Activated naive CD4-positive, alpha-beta T cell (primary cell): ENCODE results near the gene CDH22.

Experiments
- DNase-seq, 4 experiments: peaks; one replicate each; lab custom pipeline; 2025; lab: John Stamatoyannopoulos, UW

Gene CDH22

DNA sequence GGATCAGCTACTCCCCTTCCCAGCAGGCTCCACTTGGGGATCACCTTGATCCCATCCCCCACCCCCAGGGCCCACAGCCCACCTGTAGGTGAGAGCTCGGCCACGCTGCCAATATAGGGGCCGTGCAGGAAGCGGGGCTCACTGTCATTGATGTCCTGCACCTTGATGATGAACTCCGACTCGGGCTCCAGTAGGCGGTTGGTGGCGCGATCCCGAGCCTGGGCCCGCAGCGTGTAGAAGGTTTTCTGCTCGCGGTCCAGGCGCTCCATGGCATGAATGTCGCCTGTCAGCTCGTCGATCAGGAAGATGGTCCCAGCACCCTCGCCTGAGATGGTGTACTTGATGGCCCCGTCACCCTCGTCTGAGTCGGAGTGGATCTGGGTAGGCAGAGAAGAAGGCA lies 67.4 kb downstream of the CDH22 start:
- no peak for DNase-seq

DNA sequence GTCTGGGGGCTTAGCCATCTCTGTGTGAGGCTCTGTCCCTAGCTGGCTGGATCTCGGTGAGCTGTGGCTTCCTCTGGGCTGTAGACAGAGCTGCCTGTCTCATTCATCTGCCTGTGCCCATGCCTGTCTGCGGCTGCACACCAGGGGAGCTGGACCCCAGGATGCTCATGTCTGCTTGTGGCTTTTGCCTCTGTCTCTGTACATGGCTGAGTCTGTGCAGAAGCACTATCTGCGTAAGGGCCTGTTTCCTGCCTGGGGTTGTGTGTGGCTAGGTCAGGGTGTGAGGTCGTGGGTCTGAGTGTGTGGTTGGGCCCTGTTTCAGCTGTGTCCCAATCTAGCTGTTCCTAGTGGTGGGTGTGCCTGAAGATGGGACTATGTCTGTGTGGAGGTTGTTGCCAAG lies 68.2 kb downstream of the CDH22 start:
- no peak for DNase-seq

DNA sequence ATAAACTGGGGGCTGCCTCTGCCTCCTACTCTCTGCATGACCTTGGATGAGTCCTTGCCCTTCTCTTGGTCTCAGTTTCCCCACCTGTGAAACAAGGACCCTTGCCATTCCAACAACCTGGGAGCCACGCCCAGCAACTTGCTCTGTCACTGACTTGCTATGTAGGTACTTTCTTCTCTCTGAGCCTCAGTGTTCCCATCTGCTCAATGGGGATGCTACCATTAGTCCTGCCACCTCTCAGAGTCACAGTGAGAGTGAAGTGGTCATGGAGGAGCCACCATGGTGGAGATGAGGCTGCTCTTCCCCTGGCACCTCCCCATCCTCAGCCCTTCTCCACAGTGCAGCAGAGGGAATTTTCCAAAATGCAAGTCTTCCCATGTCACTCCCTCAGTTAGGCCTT lies 70.6 kb downstream of the CDH22 start:
- no peak for DNase-seq

DNA sequence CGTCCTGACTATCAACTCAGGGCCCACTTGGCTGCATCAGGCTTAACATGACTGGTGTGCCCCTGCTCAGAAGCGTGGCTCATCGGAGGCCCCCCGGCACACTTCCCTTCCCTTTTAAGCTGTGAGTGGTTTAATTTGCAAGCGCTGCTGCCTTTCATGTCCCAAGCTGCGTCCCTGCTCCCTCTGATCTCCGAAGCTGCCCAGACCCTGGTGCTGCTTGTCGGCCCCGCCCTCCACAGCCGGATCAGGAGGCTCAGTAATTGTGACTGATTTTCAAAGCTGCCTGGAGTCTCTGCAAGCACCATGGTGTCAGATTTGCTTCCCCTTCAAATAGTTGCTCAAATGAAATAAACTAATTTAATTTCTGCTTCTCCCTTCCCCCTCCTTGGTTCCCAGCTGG lies 71.1 kb downstream of the CDH22 start:
- DNase-seq, result no peak

DNA sequence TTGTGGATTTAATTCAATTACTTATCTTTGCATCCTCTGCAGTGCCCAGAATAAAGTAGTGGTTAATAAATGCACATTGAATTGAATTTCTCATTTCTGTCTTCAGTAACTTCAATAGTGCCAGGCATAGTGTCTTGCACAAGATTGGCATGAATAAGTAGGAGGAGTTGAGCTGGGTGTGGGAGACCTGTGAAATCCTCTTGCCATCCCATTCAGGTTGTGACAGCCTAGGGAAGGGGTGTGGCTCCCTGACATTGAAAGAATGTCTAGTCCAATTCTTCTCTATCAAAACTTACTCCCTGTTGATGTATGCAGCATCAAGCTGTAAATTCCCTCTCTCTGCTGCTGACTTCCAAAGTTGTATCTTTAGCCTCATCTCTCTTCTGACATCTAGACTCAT lies 73.2 kb downstream of the CDH22 start:
- no peak for DNase-seq

DNA sequence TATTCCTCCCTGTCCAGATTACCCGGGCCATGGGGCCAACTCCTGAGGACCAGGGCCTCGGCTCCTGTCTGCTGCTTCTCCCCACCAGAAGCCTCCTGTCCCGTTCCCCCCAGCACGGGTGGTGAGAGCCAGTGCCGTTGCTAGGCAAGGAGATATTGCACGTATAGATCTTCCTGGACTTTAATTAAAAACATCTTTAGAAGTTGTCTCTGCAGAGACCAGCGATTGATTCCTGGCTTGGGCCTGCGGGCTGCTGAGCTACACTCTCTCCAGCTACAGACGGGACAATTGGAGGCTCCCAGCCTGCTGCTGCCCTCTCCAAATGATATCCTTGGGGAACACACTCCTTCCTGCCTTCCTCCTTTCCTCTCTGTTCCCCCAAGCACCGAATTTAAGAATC lies 74.6 kb downstream of the CDH22 start:
- no peak for DNase-seq

DNA sequence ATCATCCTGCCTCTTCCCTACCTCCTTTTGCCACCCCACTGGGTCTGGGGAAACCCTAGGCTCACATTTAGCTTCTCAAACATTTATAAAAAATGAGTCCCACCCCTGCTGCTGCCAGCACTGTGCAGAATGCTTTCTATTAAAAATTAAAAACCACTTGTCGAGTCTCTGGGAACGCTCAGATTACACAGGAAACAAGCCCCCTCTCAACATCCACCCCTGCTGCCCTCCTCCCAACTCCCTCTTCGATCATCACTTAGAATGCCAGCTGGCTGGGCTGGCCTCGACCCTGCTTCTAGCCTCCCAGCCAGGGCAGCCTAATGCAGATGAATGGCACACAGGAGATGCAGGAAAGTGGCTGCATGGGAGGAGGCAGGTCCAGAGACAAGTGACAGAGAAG lies 75.8 kb downstream of the CDH22 start:
- DNase-seq, result no peak

DNA sequence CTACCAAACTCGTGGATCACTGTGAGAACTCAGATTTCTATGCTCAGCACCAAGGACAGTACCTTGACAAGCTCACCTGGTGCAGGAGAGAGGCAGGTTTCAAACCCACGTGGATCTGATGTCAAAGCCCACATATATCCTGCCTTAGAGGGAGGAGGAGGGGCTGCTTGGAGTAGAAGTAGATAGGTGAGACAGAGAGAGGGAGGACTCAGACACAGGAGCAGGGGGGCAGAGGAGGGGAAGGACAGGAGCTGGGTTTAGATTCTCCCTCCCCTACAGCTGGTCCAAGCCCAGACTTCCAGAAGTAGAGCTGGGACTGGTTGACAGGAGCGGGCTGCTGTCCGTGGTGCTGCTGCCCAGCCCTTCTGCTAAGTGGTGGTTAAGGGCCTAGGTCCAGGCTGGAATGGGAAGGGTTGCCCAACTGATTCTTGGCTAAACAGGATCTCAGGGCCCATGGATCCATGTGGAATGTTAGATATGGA lies 77.5 kb downstream of the CDH22 start:
- no peak for DNase-seq

DNA sequence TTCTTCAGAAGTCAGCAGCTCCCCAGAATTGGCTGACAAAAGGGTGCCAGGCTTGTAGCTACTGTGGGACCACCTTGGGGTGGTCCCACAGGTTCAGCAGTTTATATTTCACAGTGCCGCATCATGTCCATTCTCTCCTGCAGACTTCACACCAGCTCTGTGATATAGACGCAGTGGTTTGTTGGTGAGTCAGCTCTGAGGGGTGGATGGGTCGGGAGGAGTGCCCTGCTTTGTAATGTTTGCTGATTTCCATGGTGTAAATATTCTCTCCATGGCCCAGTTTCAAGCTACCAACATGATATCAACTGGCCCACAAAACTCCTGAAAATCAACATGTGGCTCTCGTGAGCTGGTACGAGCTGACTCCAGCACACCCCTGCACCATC lies 78.2 kb downstream of the CDH22 start:
- DNase-seq, result no peak

DNA sequence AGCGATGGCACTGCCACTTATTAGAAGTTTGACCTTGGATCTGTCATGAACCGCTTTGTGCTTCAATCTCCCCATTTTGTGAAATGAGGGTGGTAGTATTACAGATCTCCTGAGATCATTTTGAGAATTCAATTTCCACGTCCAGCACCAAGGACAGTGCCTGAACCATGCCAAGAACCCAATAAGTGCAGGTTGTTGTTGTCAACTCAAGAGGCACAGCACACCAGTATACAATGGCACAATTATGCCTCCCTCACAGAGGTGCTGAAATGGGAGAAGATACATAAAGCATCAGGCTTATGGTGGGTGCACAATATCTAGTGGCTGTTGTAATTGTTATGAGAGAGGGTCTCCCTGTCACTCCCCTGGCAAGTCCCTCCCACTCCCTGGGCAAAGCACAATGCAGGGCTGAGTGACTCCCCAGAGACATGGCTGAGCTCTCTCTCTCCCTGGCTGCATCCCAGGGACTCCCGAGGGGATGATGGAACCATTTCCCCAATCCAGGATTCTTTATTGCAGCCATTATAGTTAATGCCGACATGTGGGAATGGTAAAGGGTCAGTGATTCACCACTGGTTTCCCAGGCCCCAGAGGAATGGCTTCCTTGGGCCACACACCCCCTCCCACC lies 78.7 kb downstream of the CDH22 start:
- DNase-seq, result no peak

DNA sequence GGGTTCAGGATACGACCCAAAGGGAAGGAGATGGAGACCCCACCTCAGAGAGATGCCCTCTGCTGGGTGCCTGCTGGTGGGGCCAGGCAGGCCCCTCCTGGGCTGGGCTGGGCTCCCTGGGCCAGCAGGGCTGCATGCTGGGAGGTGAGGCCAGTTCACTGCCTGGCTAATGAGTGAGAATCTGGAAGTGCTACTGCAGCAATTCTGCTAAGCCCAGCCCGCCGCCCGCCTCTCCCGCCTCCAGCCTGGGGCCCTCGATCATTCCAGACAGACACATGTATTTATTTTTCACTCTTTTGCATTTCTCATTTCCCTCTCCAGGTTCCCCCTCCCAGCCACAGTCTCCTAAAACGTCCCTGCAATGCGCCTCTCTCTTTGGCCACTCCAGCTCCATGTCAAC lies 79.6 kb downstream of the CDH22 start:
- DNase-seq, result no peak

DNA sequence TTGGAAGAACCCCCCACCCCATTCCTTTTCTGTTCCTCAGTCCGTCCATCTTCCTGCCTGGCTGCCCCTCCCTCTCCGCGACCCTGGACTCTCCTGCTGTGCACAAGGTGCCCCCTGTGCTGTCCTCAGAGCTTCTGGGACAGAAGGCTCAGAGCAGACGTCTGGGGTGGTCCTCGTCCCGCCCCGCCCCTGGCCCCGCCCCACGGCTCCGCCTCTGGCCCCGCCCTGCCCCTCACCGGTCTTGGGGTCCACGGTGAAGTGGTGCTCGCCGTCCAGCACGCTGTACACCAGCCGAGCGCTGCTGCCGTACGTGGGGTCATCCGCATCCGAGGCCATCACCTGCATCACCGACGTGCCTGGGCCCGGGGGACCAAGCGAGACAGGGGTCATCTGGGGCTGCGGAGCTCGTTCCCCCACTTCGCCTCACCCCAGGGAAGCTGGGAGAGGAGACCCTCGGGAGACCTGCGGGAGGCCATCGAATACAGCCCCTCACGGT lies 81.0 kb downstream of the CDH22 start:
- no peak for DNase-seq

DNA sequence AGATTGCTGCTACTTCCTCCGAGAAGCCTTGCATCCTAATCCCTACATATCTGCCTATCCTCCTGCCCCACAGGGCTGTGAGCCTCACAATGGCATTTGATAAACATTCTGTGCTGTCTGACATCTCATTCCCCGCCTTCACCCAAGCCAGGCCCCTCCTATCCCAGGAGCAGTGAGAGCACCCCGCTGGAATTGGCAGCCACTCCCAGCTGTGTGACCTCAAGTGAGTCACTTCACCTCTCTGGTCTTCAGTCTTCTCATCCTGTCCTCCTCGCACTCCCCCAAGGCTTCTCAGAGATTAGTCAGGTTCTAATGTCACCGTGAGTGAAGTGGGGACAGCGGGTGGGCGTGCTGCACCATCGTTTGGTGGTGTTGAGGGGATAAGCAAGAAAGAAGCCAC lies 81.7 kb downstream of the CDH22 start:
- no peak for DNase-seq

DNA sequence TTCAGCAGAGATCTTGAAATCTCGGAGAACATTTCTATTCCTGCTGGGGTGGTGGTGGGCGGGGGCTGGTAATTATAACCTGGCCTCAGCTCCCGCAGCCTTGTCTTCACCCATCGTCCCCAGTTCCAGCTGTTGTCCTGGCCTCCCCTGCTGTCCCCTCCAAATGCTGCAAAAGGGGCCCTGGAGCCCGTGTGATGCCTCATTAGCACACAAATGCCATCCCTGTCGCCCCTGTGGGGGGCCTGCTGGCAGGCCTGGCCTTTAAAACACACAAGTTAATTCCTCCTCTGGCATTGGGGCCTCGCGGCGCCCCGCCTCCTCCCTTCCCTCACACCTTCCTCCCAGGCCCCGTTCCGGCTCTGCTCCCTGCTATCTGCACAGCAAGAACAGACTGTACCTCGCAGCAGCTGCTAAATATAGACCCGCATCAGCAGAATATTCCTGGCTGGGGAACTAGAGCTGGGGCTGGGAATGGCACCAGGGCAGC lies 85.7 kb downstream of the CDH22 start:
- DNase-seq, result no peak

DNA sequence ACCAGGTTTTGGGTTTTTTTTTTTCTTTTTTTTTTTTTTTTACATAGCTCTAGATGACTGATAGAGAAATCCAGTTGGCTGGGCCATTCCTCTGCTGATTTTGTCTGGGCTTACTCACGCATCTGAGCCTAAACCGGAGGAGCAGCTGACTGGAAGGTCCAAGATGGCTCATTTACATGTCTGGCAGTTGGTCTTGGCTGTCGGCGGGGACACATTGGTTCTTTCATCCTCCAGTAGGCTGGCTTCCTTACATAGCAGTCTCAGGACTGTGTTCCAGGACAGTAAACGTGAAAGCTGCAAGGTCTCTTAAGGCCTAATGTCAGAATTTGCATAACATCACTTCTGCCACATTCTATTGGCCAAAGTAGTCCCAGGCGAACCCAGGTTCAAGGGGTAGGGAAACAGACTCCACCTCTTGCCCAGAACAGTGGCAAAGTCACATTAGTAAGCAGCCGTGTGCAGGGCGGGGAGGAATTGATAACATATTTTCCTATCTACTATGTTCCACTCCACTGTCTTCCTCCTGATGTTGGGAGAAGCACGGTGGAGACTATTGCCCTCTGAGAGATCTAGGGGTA lies 87.0 kb downstream of the CDH22 start:
- no peak for DNase-seq

DNA sequence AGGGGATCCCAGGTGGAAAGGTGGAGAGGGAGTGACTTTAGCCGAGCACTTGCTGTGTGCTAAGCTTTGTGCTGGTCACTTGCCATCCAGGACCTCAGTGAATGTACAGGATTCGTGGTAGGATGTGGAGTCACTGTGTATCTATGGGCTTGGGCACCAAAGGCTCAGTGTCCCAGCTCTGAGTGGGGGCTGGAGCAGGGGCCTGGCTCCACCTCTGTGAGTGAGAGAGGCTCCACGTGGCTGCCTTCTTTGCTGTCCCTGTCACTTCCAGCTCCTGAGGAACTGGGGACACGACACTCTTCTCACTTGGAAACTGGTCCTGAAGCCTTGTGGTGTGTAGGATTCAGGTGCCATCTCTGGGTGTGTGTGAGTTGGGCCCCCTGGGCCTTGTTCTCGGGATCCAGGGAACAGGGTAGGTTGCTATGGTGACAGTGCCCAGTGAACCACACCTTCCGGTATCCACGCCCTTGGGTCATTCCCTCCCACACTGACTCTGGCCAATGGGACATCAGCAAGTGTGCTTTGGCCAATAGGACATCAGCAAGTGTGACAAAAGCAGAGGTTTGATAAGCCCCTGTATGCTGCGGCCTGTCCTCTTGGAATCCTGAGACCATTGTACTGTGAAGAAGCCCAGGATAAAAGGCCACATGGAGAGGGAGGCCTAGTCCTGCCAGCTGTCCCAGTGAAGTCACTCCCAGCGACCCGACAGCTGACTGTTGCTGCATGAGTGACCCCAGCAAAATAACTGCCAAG lies 87.7 kb downstream of the CDH22 start:
- DNase-seq, result no peak

DNA sequence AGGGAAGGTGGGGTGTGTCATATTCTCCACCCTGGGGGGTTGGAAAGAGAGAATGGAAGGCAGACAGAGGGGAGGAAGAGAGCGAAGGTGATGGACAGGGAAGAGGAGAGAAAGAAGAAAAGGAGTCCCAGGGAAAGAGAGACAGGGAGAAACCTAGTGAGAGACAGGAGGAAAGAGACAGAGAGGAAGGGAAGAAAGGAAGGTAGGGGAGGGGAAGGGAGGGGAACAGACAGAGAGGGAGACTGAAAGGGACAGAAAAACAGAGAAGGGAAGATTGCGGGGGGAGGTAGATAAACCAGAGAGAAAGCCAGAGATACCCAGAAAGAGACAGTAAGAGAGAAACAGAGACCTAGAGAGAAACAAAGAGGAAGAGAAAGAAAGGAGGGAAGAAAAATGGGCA lies 88.4 kb downstream of the CDH22 start:
- DNase-seq, result no peak

DNA sequence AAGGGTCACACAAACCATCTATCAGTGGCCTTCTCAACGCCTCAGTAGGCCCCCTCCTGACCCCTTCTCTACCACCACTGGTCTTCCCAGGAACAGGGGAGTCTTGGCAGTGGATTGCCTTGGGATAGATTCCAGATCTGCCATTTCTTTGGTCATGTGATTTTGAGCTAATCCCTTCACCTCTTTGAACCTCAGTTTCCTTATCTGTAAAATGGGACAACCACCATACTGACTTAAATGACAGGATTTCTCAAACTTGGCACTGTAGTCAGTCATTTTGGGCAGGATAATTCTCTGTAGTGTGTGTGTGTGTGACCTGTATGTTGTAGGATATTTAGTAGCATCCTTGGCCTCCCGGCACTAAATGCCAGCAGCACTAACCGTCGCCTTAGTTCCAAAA lies 89.1 kb downstream of the CDH22 start:
- no peak for DNase-seq

DNA sequence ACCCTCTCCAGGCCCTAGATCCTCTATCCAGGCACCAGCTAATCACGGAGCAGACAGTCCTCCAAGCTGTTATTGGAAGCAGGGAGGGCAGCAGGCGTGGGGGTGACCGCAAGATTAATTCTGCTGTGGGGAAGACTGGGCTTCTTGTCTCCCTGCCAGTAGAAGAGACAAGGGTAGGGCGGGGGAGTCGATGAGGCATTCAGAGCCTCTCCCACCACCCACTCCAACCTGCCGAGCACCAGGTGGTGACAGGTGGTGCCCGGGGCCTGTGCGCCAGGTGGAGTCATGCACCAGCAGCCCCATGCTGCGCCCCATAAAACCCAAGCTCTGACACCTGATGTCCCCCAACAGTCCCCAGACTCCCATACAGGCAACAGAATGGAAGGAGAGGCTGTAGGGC lies 89.6 kb downstream of the CDH22 start:
- DNase-seq, result no peak

DNA sequence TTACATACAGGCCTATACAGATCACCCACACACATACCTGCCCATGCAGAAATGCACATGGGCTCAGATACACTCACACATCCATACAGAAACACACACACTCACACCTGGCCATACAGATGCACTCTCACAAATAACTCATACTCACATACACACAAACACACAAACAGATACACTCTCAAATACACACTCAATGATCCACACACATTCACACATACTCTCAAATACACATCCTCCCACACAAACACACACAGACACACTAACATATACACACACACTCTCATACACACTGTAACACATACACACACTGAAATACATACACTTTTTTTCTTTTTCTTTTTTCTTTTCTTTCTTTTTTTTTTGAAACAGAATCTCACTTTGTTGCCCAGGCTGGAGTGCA lies 90.7 kb downstream of the CDH22 start:
- DNase-seq, result no peak

DNA sequence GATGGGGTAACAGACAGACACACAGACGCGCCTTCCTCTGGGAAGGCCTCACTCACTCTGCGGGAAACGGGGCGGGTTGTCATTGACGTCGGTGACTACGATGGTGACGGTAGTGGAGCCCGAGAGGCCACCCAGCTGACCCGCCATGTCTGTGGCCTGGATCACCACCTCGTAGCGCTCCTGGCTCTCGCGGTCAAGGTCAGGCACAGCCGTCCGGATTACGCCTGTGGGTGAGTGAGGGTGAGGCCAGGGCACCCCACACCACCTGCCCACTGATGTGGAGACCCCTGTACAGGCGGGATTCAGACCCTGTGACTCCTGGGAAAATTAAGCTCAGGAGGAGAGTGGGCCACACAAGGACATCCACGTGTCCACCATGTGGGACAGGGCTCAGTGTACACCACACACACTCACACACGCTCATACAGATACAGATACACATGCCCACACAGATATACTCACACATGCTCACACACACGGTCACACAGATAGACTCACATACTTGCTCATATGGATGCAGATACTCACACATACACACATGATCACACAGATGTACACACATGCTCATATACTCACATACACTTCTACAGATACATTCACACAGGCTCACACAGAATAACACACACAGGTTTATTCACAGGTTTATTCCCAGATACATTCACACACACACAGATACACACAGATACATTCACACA lies 91.4 kb downstream of the CDH22 start:
- DNase-seq, result no peak

DNA sequence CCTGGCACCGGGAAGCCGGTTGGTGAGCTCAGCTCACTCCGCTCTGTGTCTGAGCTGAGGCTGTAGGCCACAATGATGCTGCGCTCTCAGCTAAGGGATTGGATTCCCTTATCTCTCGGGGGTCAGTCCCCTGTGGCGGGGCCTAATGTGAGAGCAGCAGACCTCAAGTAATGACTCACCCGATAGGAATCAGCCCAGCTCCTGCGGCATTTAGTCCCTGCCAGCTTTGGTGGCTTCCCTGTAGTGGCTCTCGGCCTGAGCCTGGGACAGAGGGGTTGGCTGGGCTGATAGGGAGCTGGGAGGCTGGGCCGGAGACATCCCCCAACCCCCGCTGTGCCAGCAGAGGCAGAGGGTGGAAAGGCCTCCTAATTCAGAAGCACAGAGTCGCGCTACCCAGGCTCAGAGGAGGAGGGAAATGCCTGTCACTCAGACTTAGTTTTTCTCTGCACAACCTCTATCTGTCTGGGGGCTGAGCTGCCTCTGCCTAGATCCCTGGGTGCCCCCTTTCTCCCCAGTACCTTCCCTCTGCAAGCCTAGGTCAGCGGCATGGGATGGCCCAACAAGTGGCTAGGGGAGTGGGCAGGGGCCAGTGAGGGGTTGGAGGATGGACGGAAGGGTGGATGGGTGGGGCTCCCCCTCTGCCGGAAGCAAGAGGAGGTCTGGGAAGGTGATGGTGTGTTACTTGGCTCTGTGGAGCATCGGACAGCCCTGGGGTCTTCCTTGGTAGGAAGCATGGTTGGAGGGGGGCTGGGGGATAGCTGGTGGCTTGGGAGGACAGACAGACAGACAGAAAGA lies 92.2 kb downstream of the CDH22 start:
- no peak for DNase-seq
